Ovary (tissue), 9 donors: ENCODE data around the gene L3MBTL1. TPM values are rescaled to one million over a fixed set of nuclear protein-coding genes. Genes with fewer than 3 reads are reported as not detected.

Experiments
- DNase-seq, 5 donors: peaks; one replicate each; pipeline ENCODE4 v3.0.0-alpha.2; 2019 to 2020
- H3K27ac ChIP-seq, 2 donors: fragments of 200-600 bp; one replicate each; pipeline versions ENCODE4 v1.5.1 to v1.8.0; 2019 to 2022
- H3K27me3 ChIP-seq: fragments of 200-600 bp; one replicate; pipeline ENCODE4 v1.8.0; 2022
- H3K36me3 ChIP-seq: fragments of 200-600 bp; sonication (generic); one replicate; pipeline ENCODE4 v1.5.1; 2019
- H3K4me1 ChIP-seq: one replicate; pipeline ENCODE4 v1.8.1; 2013; ENCODE audit warnings: mild to moderate bottlenecking, moderate library complexity; ENCODE audit not compliant: insufficient read depth
- H3K4me3 ChIP-seq: fragments of 200-600 bp; sonication (generic); one replicate; pipeline ENCODE4 v1.5.1; 2017
- H3K9me3 ChIP-seq, 2 donors: fragments of 200-600 bp in 1 of 2; sonication (generic) in 1 of 2; one replicate each; pipeline versions ENCODE4 v1.5.1 to v1.8.1; 2013 to 2019; ENCODE audit warnings: mild to moderate bottlenecking in 1 of 2, moderate library complexity in 1 of 2
- EP300 ChIP-seq: sonication (generic); formaldehyde crosslinking; IDR thresholded peaks from one replicate; pipeline ENCODE4 v1.6.1; 2017; ENCODE audit warnings: antibody characterized with exemption
- POLR2A ChIP-seq: fragments of 450-650 bp; IDR thresholded peaks from one replicate; pipeline ENCODE4 v1.6.1; 2017; ENCODE audit warnings: antibody characterized with exemption, mild to moderate bottlenecking, moderate library complexity
- WGBS, 3 donors: extraction: QIAGEN DNeasy Blood & Tissue Kit in 1 of 3; methylation state at CpG; one replicate each; pipeline versions ENCODE4 v1.1.5 to v1.1.7; 2013 to 2017; 5-methylcytosine and 5-hydroxymethylcytosine counted together
- intact Hi-C, 4 donors: fragments of 100-400 bp; cut with DNase I; formaldehyde crosslinking; loops; one replicate each; pipeline versions ENCODE4 v1.11.0 to v1.15.1; 2022 to 2023
- polyA plus RNA-seq, 2 donors: library from polyadenylated mRNA; stranded (reverse); fragments of 200-250 nt in 1 of 2; fragments of 350-450 nt in 1 of 2; fragmentation: Illumina TruSeq in 1 of 2; extraction: RNeasy Lipid Tissue Mini Kit (QIAGEN cat#74804) in 1 of 2; gene quantifications; one replicate each; pipeline ENCODE4 v1.2.3, GENCODE V29; 2013 to 2014
- total RNA-seq, 7 donors: library from RNA; depleted of rRNA in 2 of 7; stranded (reverse); fragments of >200 nt in 2 of 7; fragmentation: NEBNext Ultra II Directional in 3 of 7; extraction: Animal tissue kit (Norgen Biotek cat#: 25700) in 3 of 7; gene quantifications; one replicate each; pipeline versions ENCODE4 v1.1.0 to v1.2.4, GENCODE V29; 2016 to 2023
- TF ChIP-seq, protein P1 (sequence below), 3 donors: fragments of 450-650 bp in 2 of 3; fragments of 200-600 bp in 1 of 3; IDR thresholded peaks; one replicate each; pipeline versions ENCODE4 v1.5.1 to v1.8.0; 2016 to 2022; ENCODE audit warnings: antibody characterized with exemption in 3 of 3, mild to moderate bottlenecking in 1 of 3
- donor health status: DM: no; HTN: no; CAD: no; lungs with moderate emphysema.
- donor health status: DM: no; HTN: no; CAD: no.
- donor health status: Bipolar disorder and iron deficiency.
- donor health status: DM: yes; HTN: yes; CAD: no.
- donor health status: DM: no; HTN: no; CAD: no.
- donor health status: DM: yes; HTN: yes; CAD: no.

Gene L3MBTL1
- total and polyA plus RNA-seq, 9 donors, result 8.0 to 22.9 (median 15.7) TPM

GRCh38 chr20:43536041-43536816, 28.7 kb downstream of the L3MBTL1 start:
- intact Hi-C loops, result loop anchor here in 2 of 4 donors (10.0 kb wide), 2 partner anchors 59 to 549 kb away; partner anchors contain the start of gene IFT52 (in 1 of the 2)
- H3K27me3 ChIP-seq, result no peaks in the 10 kb centered on the region
- no peaks in the 10 kb centered on the region for H3K9me3 ChIP-seq
- no peaks in the 10 kb centered on the region for H3K36me3 ChIP-seq
- TF ChIP-seq EP300, result no peak
- no peak for TF ChIP-seq POLR2A
- TF ChIP-seq, protein P1, sequence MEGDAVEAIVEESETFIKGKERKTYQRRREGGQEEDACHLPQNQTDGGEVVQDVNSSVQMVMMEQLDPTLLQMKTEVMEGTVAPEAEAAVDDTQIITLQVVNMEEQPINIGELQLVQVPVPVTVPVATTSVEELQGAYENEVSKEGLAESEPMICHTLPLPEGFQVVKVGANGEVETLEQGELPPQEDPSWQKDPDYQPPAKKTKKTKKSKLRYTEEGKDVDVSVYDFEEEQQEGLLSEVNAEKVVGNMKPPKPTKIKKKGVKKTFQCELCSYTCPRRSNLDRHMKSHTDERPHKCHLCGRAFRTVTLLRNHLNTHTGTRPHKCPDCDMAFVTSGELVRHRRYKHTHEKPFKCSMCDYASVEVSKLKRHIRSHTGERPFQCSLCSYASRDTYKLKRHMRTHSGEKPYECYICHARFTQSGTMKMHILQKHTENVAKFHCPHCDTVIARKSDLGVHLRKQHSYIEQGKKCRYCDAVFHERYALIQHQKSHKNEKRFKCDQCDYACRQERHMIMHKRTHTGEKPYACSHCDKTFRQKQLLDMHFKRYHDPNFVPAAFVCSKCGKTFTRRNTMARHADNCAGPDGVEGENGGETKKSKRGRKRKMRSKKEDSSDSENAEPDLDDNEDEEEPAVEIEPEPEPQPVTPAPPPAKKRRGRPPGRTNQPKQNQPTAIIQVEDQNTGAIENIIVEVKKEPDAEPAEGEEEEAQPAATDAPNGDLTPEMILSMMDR (IDR thresholded peaks at IDR 0.05), result no peak
- H3K4me1 ChIP-seq, result no peaks in the 10 kb centered on the region
- H3K27ac ChIP-seq, result no peak overlapping the region
- no peak overlapping the region for H3K4me3 ChIP-seq
- 86% methylated on average over 18 to 19 of the region's 19 CpGs for WGBS, 3 donors
- no peak for DNase-seq

DNA sequence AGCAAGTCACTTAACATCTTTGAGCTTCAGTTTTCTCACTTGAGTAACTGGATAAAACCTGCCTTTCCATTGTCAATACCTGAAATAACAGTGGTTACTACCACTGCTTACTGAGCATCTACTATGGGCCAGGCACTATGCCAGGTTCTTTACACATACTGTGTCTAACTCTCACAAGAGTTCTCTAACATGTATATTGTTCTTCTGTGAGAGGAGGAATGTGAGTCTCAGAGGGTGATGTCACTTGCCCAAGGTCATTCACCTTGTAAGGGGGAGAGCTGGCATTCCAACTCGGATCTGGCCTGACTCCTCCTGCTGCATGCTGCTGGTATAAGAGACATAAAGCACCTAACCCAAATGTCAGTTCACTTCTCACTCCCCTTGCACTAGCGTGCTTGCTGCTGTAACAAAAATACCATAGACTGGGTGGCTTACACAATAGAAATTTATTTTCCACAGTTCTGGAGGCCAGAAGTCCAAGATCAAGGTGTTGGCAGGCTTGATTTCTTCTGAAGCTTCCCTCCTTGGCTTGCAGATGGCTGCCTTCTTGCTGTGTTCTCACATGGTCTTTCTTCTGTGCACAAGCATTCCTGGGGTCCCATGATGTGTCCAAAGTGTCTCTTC, 29.4 kb downstream of the L3MBTL1 start:
- Histone ChIP-seq H3K36me3 (no peaks in the 10 kb centered on the region), H3K27me3 (no peaks in the 10 kb centered on the region), H3K9me3 (no peaks in the 10 kb centered on the region), H3K27ac (no peak overlapping the region), H3K4me3 (no peak overlapping the region), H3K4me1 (no peaks in the 10 kb centered on the region)
- intact Hi-C loops, result loop anchor here in 2 of 4 donors (10.0 kb wide), 2 partner anchors 58 to 548 kb away; partner anchors contain the start of gene IFT52 (in 1 of the 2)
- TF ChIP-seq EP300, result no peak
- WGBS, 3 donors, result 36 to 51% (median 48%) methylated on average over 2 of the region's 2 CpGs
- DNase-seq, result no peak

DNA sequence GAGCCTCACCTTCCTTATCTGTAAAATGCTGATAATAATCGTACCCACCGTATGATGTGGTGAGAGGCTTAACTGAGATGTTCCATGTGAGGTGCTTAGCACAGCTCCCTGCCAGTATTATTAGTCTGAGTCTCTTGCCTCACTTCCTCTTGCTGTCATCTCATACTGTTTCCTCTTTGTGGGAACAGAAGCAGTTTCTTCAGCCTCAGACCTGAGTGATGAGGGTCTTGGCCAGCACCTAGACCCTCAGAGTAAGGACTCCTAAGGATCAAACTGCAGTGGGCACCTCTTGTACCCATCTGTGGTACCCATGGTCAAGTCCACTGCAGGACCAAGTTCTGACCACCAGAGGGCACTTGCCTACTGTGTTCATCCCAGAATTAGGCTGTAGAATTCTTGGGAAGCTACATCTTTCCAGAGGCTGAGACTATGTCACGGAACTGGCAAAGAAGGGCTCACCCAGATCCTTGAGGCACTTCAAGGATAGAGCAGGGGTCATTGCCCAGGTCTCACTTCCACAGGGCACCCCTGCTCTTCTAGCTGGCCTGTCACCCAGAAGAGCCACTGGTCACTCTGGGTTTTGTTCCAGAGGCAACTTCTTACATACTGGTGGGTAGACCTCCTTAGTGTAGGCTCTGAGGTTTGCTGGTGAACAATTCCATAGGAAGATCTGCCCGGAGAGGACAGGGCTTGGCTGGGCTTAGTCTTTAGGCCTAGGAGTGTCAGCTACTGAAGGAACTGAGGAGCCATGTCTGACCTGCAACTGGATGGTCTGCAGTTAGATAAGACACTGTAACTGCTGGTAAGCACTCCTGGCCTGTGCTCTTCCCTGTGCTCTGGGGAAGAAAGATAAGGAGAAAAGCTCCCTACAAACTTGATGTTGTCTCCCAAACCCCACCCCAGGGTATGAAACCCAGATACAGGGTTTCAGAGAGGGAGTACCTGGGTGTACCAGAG, 30.7 kb downstream of the L3MBTL1 start:
- TF ChIP-seq, protein P1 (IDR thresholded peaks at IDR 0.05), result peak; percentile 35 to 59 (median 57)
- TF ChIP-seq EP300, result no peak
- no peak for TF ChIP-seq POLR2A
- 28 to 53% (median 39%) methylated on average over 4 of the region's 4 CpGs for WGBS, 3 donors
- intact Hi-C loops, result loop anchor here in 2 of 4 donors (10.0 kb wide), 2 partner anchors 57 to 547 kb away; partner anchors contain the start of gene IFT52 (in 1 of the 2)

GRCh38 chr20:43538878-43539700, 31.6 kb downstream of the L3MBTL1 start:
- TF ChIP-seq EP300 (no peak), POLR2A (no peak)
- TF ChIP-seq, protein P1 (IDR thresholded peaks at IDR 0.05), result no peak
- H3K9me3 ChIP-seq, result no peaks in the 10 kb centered on the region
- intact Hi-C loops, result loop anchor here in 2 of 4 donors (10.0 kb wide), 2 partner anchors 56 to 546 kb away; partner anchors contain the start of gene IFT52 (in 1 of the 2)
- 61 to 83% (median 80%) methylated on average over 6 of the region's 6 CpGs for WGBS, 3 donors
- H3K27ac ChIP-seq, result no peak overlapping the region
- H3K4me1 ChIP-seq, result no peaks in the 10 kb centered on the region
- H3K4me3 ChIP-seq, result no peak overlapping the region
- H3K27me3 ChIP-seq, result no peaks in the 10 kb centered on the region
- DNase-seq, result no peak
- H3K36me3 ChIP-seq, result no peaks in the 10 kb centered on the region

More for the DNA sequence above, 30.7 kb downstream of the L3MBTL1 start:
- H3K9me3 ChIP-seq, result no peaks in the 10 kb centered on the region
- H3K4me3 ChIP-seq, result no peak overlapping the region
- DNase-seq, result peak; percentile 27 to 67 (median 58)
- H3K27ac ChIP-seq, result no peak overlapping the region
- H3K4me1 ChIP-seq, result no peaks in the 10 kb centered on the region
- H3K27me3 ChIP-seq, result no peaks in the 10 kb centered on the region
- H3K36me3 ChIP-seq, result no peaks in the 10 kb centered on the region
